ENCODE measurements around the gene HOTAIR.

HOTAIR gene

DNA sequence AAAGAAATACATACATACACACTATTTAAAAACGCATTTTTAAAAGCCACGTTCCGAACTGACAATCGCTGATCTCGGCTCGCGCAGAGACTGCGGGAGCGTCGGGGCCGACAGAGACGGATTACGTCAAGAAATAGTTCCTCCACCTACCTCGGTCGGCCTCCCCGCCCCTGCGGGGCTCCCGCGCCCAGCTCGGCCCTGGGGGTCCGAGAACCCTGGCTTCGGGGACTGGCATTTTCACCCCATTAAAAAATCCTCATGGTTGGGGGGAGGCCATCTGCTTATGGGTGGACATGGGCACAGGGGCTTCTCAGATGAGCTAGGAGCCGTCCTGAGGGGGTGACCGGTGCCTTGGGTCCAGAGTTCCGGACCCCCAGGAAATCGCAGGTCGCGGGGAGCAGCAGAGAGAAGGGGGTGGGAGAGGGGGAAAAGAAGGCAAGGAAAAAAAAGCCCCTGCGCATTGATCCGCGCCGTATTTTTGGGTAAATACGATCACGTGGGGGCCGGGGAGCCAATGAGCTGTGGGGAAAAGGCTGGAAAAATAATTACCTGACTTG lies 24.9 kb upstream of the HOTAIR start:
- no peak for TF ChIP-seq FOXK2 (IDR thresholded peaks at IDR 0.05)
- TF ChIP-seq, protein P1, sequence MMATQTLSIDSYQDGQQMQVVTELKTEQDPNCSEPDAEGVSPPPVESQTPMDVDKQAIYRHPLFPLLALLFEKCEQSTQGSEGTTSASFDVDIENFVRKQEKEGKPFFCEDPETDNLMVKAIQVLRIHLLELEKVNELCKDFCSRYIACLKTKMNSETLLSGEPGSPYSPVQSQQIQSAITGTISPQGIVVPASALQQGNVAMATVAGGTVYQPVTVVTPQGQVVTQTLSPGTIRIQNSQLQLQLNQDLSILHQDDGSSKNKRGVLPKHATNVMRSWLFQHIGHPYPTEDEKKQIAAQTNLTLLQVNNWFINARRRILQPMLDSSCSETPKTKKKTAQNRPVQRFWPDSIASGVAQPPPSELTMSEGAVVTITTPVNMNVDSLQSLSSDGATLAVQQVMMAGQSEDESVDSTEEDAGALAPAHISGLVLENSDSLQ (IDR thresholded peaks at IDR 0.05) = peak; percentile 96
- no peak for TF ChIP-seq ELF4 (IDR thresholded peaks at IDR 0.05)
- DNase-seq (ENCODE audit: extremely low spot score) = no peak
- CTCF ChIA-PET = interaction anchor here (0.7 to 4.8 kb wide), 6 partner anchors 9 to 33 kb away, joined by 3 to 27 read pairs (median 5); partner anchors contain the start of genes HOXC10 and HOXC5
- POLR2A ChIA-PET = interaction anchor here (0.6 to 7.6 kb wide), 18 partner anchors 8 to 280 kb away, joined by 3 to 69 read pairs (median 4); partner anchors contain the start of genes HOXC10, HOXC8 and SMUG1

DNA sequence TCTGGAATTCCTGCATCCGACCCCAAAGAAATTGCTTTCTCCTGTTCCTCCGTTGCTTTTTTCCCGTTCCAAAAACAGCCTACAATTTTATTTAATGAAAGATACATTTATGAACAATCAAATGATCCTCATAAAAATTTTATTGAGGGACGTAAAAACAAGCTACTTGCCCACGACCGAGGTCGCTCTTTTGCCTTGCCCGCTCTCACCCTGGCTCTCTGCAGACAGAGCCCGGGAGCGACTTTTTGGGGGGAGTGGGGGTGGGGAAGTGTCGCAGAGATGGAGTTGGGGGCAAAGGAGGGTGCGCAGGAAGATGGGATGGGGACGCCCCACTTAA lies 24.1 kb upstream of the HOTAIR start:
- ChIA-PET POLR2A (interaction anchor here (0.8 to 7.6 kb wide), 3 partner anchors 12 to 218 kb away, joined by 3 to 69 read pairs (median 27); partner anchors contain the start of gene HOXC10), CTCF (interaction anchor here (0.8 to 4.8 kb wide), 4 partner anchors 10 to 256 kb away, joined by 3 to 27 read pairs (median 8); partner anchors contain the start of gene HOXC10)
- DNase-seq (ENCODE audit: extremely low spot score) = no peak
- TF ChIP-seq TARDBP (IDR thresholded peaks at IDR 0.05) (no peak), NFRKB (IDR thresholded peaks at IDR 0.05) (no peak), ELF4 (IDR thresholded peaks at IDR 0.05) (no peak)

DNA sequence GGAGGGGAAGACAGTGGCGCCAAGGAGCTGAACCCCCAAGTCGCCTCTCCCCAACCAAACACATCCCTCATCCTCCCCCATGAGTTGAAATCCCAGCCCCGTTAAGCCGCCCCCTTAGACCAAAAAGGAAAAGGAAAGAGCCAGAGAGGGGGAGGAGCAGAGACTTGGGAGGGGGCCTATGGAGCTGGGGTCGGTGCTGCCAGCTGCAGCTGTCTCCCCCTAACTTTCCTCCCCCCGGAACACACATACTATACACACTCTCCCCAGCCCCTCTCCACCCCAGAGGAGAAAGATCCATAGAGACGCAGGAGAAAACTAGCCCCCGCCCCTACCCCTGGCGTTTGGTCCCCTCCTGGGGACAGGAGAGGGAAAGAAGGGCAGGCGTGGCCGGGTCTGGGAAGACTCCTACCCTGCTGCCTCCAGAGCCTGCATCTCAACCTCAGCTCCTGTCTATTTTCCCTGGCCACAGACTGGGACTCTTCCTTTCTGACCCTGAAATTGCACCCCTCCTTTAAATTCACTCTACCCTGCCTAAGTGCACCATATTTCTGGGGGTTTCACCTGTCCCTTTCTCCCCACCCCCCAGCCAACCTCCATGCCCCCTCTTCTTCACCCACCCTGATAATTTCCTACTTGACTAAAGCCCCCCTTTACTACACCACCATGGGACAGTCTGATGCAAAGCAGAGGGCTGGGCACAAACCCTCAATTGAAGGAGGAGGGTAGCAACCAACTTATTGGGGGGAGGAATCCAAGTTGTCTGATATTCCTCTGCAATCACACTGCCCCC lies 23.6 kb upstream of the HOTAIR start:
- TF ChIP-seq ELF4 (IDR thresholded peaks at IDR 0.05) (no peak), SUZ12 (IDR thresholded peaks at IDR 0.05) (no peak), FOXK2 (IDR thresholded peaks at IDR 0.05) (no peak), FOXM1 (IDR thresholded peaks at IDR 0.05; ENCODE audit: borderline replicate concordance) (no peak), ARNT (IDR thresholded peaks at IDR 0.05) (no peak), CTBP1 (IDR thresholded peaks at IDR 0.05; ENCODE audit: borderline replicate concordance) (no peak), L3MBTL2 (conservative IDR thresholded peaks at IDR 0.05) (no peak), HDGF (IDR thresholded peaks at IDR 0.05; ENCODE audit: borderline replicate concordance) (no peak), NFRKB (IDR thresholded peaks at IDR 0.05) (no peak), TARDBP (IDR thresholded peaks at IDR 0.05) (no peak), FOXA1 (IDR thresholded peaks at IDR 0.05) (no peak), LEF1 (IDR thresholded peaks at IDR 0.05; ENCODE audit: borderline replicate concordance) (no peak), BHLHE40 (IDR thresholded peaks at IDR 0.05; ENCODE audit: borderline replicate concordance) (no peak), SP1 (IDR thresholded peaks at IDR 0.05) (no peak), ZNF384 (IDR thresholded peaks at IDR 0.05) (no peak)
- TF ChIP-seq, protein P1 (IDR thresholded peaks at IDR 0.05) = no peak
- CTCF ChIA-PET = interaction anchor here (0.6 to 4.8 kb wide), 8 partner anchors 10 to 255 kb away, joined by 3 to 27 read pairs (median 4); partner anchors contain the start of gene HOXC10

DNA sequence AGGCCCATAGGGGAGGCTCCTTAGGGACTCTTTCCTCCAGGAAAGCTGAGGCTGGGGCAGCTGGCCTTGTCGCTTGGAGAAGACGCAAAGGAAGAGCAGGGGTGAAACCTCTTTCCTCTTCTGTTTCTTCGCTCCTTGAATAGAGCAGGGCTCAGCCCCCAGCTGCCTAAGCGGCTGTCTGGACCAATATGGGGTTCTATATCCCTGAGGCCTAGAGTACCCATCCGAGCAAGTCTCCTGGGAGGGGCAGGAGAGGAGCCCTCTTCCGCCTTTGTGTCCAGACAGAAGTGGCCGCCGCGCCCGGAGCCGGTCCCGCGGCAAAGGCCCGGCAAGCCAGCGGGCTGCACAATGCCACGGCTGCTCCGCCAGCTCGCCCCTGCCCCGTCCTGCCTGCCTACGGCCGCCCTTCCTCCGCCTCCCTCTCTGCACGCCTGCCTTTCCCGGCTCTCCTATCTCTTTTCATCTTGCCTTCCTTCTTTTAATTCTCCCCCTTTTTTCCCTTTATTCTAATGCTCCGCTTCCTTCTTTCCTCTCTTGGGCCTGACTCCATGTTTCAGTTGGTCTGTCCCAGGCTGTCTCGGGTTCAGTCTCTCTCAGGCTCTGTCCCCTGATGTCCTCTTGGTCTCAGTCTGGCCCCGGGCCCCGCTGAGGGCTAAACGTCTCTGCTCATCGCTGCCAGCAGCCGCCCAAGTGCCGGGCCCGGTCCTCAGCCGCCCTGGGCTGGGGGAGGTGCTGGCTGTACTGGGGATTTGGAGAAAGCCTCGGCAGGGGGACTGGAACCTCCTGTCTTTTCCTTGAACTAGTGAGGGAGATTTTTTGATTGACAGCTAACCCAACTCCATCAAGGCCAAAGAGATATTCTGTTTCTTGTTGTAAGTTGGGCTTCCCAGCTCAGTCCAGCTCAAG lies 22.7 kb upstream of the HOTAIR start:
- TF ChIP-seq LEF1 (IDR thresholded peaks at IDR 0.05; ENCODE audit: borderline replicate concordance) (no peak), SUZ12 (IDR thresholded peaks at IDR 0.05) (no peak), BHLHE40 (IDR thresholded peaks at IDR 0.05; ENCODE audit: borderline replicate concordance) (no peak), FOXA1 (IDR thresholded peaks at IDR 0.05) (no peak), ARNT (IDR thresholded peaks at IDR 0.05) (no peak), ELF4 (IDR thresholded peaks at IDR 0.05) (no peak), CTBP1 (IDR thresholded peaks at IDR 0.05; ENCODE audit: borderline replicate concordance) (peak; percentile 48; the same call in 1 of the 2 replicates), HDGF (IDR thresholded peaks at IDR 0.05; ENCODE audit: borderline replicate concordance) (no peak), ZNF384 (IDR thresholded peaks at IDR 0.05) (no peak)
- TF ChIP-seq, protein P1 (IDR thresholded peaks at IDR 0.05) = peak; percentile 98
- CTCF ChIA-PET = interaction anchor here (0.6 to 4.8 kb wide), 6 partner anchors 9 to 241 kb away, joined by 3 to 27 read pairs (median 5); partner anchors contain the start of gene HOXC10
- no peak for DNase-seq (ENCODE audit: extremely low spot score)
- POLR2A ChIA-PET = interaction anchor here (0.7 to 7.6 kb wide), 7 partner anchors 11 to 210 kb away, joined by 3 to 69 read pairs (median 4); partner anchors contain the start of genes HOXC10 and HOXC8

More for the DNA sequence above, 23.6 kb upstream of the HOTAIR start:
- POLR2A ChIA-PET = interaction anchor here (0.7 to 7.6 kb wide), 5 partner anchors 11 to 210 kb away, joined by 3 to 69 read pairs (median 3); partner anchors contain the start of gene HOXC10
- DNase-seq (ENCODE audit: extremely low spot score) = no peak

Data from HEK293T (cell line).